Retinal pigment epithelial cell (primary cell): ENCODE measurements around the gene ANKMY2.

ENCODE experiments used
- DNase-seq: peaks from one replicate; pipeline ENCODE4 v3.0.0-alpha.2; 2010; ENCODE audit warnings: low read depth
- H3K4me3 ChIP-seq: 2 replicates; pipeline ENCODE4 v1.5.1; 2011; ENCODE audit warnings: mild to moderate bottlenecking, low read length, control low read depth, moderate library complexity
- CTCF ChIP-seq: conservative IDR thresholded peaks from 2 replicates; pipeline ENCODE4 v1.5.1; 2011; ENCODE audit warnings: low read depth, low read length, control low read depth, inconsistent platforms

Gene ANKMY2

GRCh38 chr7:16562456-16563220 is 82.9 kb downstream of the ANKMY2 start:
- no peak for TF ChIP-seq CTCF
- no peak overlapping the region for H3K4me3 ChIP-seq
- DNase-seq = no peak

GRCh38 chr7:16561943-16562342 is 83.6 kb downstream of the ANKMY2 start:
- H3K4me3 ChIP-seq = no peak overlapping the region
- TF ChIP-seq CTCF = no peak
- DNase-seq = no peak

- TF ChIP-seq CTCF = no peak
- DNase-seq = no peak
- no peak overlapping the region for H3K4me3 ChIP-seq
Measured at GRCh38 chr7:16559497-16560179, 85.9 kb downstream of the ANKMY2 start.

GRCh38 chr7:16558761-16559302 is 86.7 kb downstream of the ANKMY2 start:
- H3K4me3 ChIP-seq = no peak overlapping the region
- TF ChIP-seq CTCF = no peak
- no peak for DNase-seq

- H3K4me3 ChIP-seq = no peak overlapping the region
- no peak for DNase-seq
- no peak for TF ChIP-seq CTCF
Measured at GRCh38 chr7:16556359-16556758, 89.2 kb downstream of the ANKMY2 start.

GRCh38 chr7:16554518-16555236 is 90.9 kb downstream of the ANKMY2 start:
- no peak for TF ChIP-seq CTCF
- peak; percentile 84 for DNase-seq
- H3K4me3 ChIP-seq = no peak overlapping the region
